ENCODE results near the gene GID8.

DNA sequence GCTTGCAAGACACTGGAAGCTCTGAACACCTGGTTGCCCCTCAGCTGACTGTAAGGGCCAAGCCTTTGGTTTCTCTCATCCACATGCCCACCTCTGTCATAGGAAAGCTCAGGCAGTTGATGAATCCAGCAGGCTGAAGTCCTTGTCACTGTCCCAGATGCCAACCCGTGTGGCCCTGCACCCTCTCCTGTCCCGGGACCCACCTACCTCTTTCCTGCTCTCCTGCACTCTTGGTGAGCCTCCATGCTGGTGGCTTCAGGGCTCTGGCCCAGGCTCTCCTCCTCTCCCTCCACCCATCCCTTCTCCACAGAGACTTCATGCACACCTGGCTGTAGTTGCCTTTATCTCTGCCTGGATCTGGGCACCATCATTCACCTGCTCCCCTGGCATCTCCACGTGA is 4.0 kb upstream of the GID8 start:
- TF ChIP-seq CTCF (IDR thresholded peaks at IDR 0.05) (no peak), POLR2AphosphoS5 (IDR thresholded peaks at IDR 0.05) (no peak), EP300 (IDR thresholded peaks at IDR 0.05) (no peak), POLR2A (IDR thresholded peaks at IDR 0.05) (no peak)
